Esophagus squamous epithelium (tissue), 4 donors: ENCODE measurements around the gene ARID3B.

Source experiments
- POLR2A ChIP-seq, 4 donors: fragments of 450-650 bp; IDR thresholded peaks; one replicate each; pipeline ENCODE4 v1.6.1; 2017; ENCODE audit warnings: antibody characterized with exemption in 4 of 4, mild to moderate bottlenecking in 4 of 4, moderate library complexity in 3 of 4
- TF ChIP-seq, protein P1 (sequence below), 6 experiments: fragments of 450-650 bp in 4 of 6; fragments of 200-600 bp in 2 of 6; sonication (generic) in 2 of 6; IDR thresholded peaks; one replicate each; pipeline ENCODE4 v1.5.1; 2016 to 2019; ENCODE audit warnings: antibody characterized with exemption in 6 of 6, mild to moderate bottlenecking in 4 of 6, moderate library complexity in 4 of 6

DNA sequence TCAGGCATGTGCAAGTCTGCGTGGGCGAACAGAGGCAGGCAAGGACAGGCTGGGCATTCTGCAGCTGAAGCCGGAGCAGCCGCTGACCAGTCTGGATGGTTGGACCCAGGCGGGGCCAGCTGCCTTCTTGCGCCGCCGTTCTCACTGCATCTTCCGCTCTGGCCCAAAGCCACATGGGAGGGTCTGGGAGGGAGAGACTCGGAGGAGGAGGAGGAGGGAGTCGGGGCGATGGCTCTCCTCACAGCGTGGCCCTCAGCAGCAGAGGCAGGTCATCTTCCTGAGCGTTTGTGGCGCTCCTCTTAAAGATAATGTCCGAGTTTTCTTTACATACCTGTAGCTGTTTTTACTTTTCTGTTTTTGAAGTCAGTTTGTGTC lies 80.5 kb downstream of the ARID3B start:
- TF ChIP-seq, protein P1, sequence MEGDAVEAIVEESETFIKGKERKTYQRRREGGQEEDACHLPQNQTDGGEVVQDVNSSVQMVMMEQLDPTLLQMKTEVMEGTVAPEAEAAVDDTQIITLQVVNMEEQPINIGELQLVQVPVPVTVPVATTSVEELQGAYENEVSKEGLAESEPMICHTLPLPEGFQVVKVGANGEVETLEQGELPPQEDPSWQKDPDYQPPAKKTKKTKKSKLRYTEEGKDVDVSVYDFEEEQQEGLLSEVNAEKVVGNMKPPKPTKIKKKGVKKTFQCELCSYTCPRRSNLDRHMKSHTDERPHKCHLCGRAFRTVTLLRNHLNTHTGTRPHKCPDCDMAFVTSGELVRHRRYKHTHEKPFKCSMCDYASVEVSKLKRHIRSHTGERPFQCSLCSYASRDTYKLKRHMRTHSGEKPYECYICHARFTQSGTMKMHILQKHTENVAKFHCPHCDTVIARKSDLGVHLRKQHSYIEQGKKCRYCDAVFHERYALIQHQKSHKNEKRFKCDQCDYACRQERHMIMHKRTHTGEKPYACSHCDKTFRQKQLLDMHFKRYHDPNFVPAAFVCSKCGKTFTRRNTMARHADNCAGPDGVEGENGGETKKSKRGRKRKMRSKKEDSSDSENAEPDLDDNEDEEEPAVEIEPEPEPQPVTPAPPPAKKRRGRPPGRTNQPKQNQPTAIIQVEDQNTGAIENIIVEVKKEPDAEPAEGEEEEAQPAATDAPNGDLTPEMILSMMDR (IDR thresholded peaks at IDR 0.05): no peak
- no peak for TF ChIP-seq POLR2A (IDR thresholded peaks at IDR 0.05)
